Loucy (cell line): Measurements from ENCODE around the gene LINGO3.

Source experiments
- H2AFZ ChIP-seq: fragments of 200-600 bp; sonication (generic); 2 replicates; pipeline ENCODE4 v1.6.0; 2016; ENCODE audit warnings: antibody characterized with exemption, mild to moderate bottlenecking, low read length, moderate library complexity
- H3F3A ChIP-seq: fragments of 200-600 bp; 2 replicates; pipeline ENCODE4 v1.6.0; 2016; ENCODE audit warnings: antibody characterized with exemption, low read depth, mild to moderate bottlenecking
- H3K27me3 ChIP-seq: fragments of 200-600 bp; sonication (generic); 2 replicates; pipeline ENCODE4 v1.6.1; 2014; ENCODE audit warnings: low read length, mild to moderate bottlenecking; ENCODE audit not compliant: insufficient read depth, poor library complexity, severe bottlenecking
- H3K36me3 ChIP-seq: fragments of 200-600 bp; sonication (generic); 2 replicates; pipeline ENCODE4 v1.6.1; 2016; ENCODE audit warnings: low read length; ENCODE audit not compliant: insufficient read depth
- H3K4me1 ChIP-seq: fragments of 200-600 bp; sonication (generic); 2 replicates; pipeline ENCODE4 v1.5.1; 2014; ENCODE audit warnings: low read length, mild to moderate bottlenecking; ENCODE audit not compliant: insufficient read depth, poor library complexity, severe bottlenecking
- H3K4me2 ChIP-seq: fragments of 200-600 bp; sonication (generic); 2 replicates; pipeline ENCODE4 v1.6.0; 2014; ENCODE audit warnings: antibody characterized with exemption, low read length, low read depth, mild to moderate bottlenecking; ENCODE audit not compliant: poor library complexity, severe bottlenecking
- H3K4me3 ChIP-seq: fragments of 200-600 bp; sonication (generic); 2 replicates; pipeline ENCODE4 v1.5.1; 2014; ENCODE audit warnings: low read length, mild to moderate bottlenecking, mixed read lengths; ENCODE audit not compliant: poor library complexity, severe bottlenecking
- H3K79me2 ChIP-seq: fragments of 200-600 bp; sonication (generic); 2 replicates; pipeline ENCODE4 v1.6.1; 2014; ENCODE audit warnings: low read length; ENCODE audit not compliant: insufficient read depth
- H3K9ac ChIP-seq: fragments of 200-600 bp; sonication (generic); 2 replicates; pipeline ENCODE4 v1.6.0; 2014; ENCODE audit warnings: mild to moderate bottlenecking, low read depth, low read length, moderate library complexity; ENCODE audit not compliant: poor library complexity, severe bottlenecking
- H3K9me2 ChIP-seq: fragments of 200-600 bp; sonication (generic); replicated peaks from 2 replicates; pipeline ENCODE4 v1.6.1; 2016; ENCODE audit warnings: low read depth, low read length, mixed read lengths
- H3K9me3 ChIP-seq: fragments of 200-600 bp; sonication (generic); 2 replicates; pipeline ENCODE4 v1.6.1; 2014; ENCODE audit warnings: mild to moderate bottlenecking, antibody characterized with exemption, low read length, low read depth; ENCODE audit not compliant: insufficient read depth
- H4K20me1 ChIP-seq: fragments of 200-600 bp; sonication (generic); 2 replicates; pipeline ENCODE4 v1.6.0; 2014; ENCODE audit warnings: antibody characterized with exemption, low read length, mild to moderate bottlenecking; ENCODE audit not compliant: insufficient read depth, poor library complexity, severe bottlenecking
- EZH2phosphoT487 ChIP-seq: fragments of 200-600 bp; IDR thresholded peaks from 2 replicates; pipeline ENCODE4 v1.6.1; 2018; ENCODE audit warnings: antibody characterized with exemption, mild to moderate bottlenecking, moderate library complexity, borderline replicate concordance
- TF ChIP-seq, protein P1 (sequence below): fragments of 200-600 bp; sonication (generic); conservative IDR thresholded peaks from 2 replicates; pipeline ENCODE4 v1.5.1; 2014; ENCODE audit warnings: mild to moderate bottlenecking, antibody characterized with exemption, low read length

Gene LINGO3

DNA sequence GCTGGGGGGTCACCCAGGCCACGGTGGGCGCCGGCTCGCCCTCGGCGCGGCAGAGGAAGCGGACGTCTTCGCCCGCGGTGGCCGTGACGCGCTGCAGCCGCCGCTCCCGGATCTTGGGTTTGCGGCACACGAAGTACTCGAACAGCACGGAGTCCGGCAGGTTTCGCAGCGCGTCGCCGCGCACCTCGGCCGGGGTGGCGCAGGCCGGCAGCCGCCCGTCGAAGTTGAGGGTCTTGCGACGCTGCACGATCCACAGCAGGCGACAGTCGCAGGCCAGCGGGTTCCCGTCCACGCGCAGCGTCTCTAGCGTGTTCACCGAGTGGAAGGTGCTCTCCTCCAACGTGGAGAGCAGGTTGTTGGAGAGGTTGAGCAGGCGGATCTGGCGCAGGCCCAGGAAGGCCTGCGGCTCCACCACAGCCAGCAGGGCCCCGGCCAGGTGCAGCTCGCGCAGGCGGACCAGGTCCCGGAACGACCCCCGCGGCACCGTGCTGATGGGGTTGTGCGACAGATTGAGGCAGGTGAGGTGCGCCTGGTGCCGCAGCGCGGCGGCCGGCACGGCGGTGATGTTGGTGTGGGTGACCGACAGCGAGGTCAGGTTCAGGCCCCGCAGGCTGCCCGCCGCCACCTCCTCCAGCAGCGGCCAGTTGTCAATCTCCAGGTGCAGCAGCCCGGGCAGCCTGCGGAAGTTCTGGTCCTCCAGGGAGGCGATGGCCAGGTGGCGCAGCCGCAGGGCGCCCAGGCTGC, 17.3 kb downstream of the LINGO3 start:
- Histone ChIP-seq H3F3A (no peaks in the 10 kb centered on the region), H3K9me2 (no peaks in the 10 kb centered on the region), H3K4me1 (peaks cover 5% of the 10 kb centered on the region), H3K79me2 (no peaks in the 10 kb centered on the region), H3K36me3 (no peaks in the 10 kb centered on the region), H3K9me3 (no peaks in the 10 kb centered on the region), H3K4me2 (no peak overlapping the region), H2AFZ (no peak overlapping the region), H3K9ac (no peak overlapping the region), H3K27me3 (no peaks in the 10 kb centered on the region), H3K4me3 (no peak overlapping the region), H4K20me1 (no peaks in the 10 kb centered on the region)
- TF ChIP-seq, protein P1, sequence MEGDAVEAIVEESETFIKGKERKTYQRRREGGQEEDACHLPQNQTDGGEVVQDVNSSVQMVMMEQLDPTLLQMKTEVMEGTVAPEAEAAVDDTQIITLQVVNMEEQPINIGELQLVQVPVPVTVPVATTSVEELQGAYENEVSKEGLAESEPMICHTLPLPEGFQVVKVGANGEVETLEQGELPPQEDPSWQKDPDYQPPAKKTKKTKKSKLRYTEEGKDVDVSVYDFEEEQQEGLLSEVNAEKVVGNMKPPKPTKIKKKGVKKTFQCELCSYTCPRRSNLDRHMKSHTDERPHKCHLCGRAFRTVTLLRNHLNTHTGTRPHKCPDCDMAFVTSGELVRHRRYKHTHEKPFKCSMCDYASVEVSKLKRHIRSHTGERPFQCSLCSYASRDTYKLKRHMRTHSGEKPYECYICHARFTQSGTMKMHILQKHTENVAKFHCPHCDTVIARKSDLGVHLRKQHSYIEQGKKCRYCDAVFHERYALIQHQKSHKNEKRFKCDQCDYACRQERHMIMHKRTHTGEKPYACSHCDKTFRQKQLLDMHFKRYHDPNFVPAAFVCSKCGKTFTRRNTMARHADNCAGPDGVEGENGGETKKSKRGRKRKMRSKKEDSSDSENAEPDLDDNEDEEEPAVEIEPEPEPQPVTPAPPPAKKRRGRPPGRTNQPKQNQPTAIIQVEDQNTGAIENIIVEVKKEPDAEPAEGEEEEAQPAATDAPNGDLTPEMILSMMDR: no peak
- TF ChIP-seq EZH2phosphoT487: no peak

DNA sequence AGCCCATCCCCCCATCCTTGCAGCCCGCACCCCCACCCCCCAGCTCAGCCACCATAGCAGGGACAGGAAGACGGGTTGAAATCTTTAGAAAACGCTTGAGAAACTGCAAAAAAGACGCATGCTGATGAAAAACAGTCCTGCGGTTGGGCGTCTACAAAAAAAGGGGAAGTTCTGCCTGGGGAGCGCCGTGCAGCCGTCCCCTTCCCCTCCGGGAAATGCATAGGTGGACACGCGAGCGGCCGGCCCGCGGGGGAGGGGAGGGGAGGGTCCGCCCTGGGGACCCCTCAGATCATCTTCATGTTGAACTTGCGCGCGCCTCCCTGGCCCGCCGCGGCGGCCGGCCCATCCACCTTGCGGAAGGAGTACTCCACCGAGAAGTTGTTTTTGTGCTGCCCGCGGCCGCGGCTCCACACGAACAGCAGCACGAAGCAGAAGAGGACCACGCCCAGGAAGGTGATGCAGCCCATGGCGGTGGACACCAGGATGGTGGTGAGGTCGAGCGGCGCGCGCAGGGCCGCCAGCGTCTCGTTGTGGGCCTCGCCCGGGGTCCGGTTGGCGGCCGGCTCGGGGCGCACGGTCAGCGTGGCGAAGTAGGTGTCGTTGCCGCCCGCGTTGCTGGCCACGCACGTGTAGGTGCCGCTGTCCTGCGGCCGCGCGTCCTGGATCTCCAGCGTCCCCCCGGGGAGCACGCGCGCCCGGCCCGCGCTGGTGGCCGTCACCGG, 18.1 kb downstream of the LINGO3 start:
- Histone ChIP-seq H3K27me3 (no peaks in the 10 kb centered on the region), H3F3A (no peaks in the 10 kb centered on the region), H4K20me1 (no peaks in the 10 kb centered on the region), H3K79me2 (no peaks in the 10 kb centered on the region), H3K36me3 (no peaks in the 10 kb centered on the region), H3K4me2 (no peak overlapping the region), H3K4me3 (no peak overlapping the region), H3K9ac (no peak overlapping the region), H2AFZ (no peak overlapping the region), H3K9me2 (no peaks in the 10 kb centered on the region), H3K9me3 (no peaks in the 10 kb centered on the region), H3K4me1 (peaks cover 5% of the 10 kb centered on the region)
- TF ChIP-seq, protein P1: no peak
- TF ChIP-seq EZH2phosphoT487: no peak

DNA sequence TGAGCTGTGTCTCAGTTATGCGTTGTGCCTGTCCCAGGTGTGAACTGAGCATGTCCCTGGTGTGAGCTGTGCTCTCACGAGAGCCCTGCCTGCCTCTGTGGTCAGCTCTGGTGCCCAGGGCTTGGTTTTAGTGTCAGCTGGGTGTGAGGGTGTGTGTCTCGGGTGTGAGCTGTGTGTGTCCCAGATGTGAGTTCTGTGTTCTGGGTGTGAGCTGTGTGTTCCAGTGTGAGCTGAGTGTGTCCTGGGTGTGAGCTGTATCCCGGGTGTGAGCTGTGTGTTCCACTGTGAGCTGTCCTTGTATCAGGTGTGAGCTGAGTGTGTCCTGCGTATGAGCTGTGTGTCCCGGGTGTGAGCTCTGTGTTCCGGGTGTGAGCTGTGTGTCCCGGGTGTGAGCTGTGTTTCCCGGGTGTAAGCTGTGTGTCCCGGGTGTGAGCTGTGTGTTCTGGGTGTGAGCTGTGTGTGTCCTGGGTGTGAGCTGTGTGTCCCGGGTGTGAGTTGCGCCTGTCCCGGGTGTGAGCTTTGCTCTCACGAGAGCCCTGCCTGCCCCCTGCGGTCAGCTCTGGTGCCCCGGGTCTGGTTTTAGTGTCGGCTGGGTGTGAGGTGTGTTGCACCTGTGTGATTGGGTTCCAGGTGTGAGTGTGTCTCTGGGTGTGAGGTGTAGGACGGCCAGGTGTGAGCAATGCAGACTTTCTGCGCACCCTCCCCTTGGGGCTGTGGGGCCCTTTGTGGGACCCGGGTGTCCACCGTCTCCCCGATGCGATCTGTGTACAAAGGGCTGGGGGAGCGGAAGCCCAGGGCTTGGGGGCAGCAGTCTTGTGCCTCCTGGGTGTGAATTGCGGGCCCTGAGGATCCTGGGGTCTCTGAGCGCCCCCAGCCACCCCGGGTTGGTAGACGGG, 18.9 kb downstream of the LINGO3 start:
- no peaks in the 10 kb centered on the region for H3F3A ChIP-seq
- TF ChIP-seq EZH2phosphoT487: no peak
- TF ChIP-seq, protein P1: no peak
- no peaks in the 10 kb centered on the region for H3K36me3 ChIP-seq
- no peaks in the 10 kb centered on the region for H3K79me2 ChIP-seq
- H4K20me1 ChIP-seq: no peaks in the 10 kb centered on the region
- peaks cover 5% of the 10 kb centered on the region for H3K4me1 ChIP-seq
- no peaks in the 10 kb centered on the region for H3K9me3 ChIP-seq
- no peaks in the 10 kb centered on the region for H3K27me3 ChIP-seq
- H3K9me2 ChIP-seq: no peaks in the 10 kb centered on the region
- no peak overlapping the region for H3K4me3 ChIP-seq
- no peak overlapping the region for H2AFZ ChIP-seq
- no peak overlapping the region for H3K9ac ChIP-seq
- H3K4me2 ChIP-seq: no peak overlapping the region
